Esophagus mucosa (tissue), 1 donor: ENCODE data around the gene PTPRO. TPM values are rescaled to one million over a fixed set of nuclear protein-coding genes. Genes with fewer than 3 reads are reported as not detected.

Experiments
- ATAC-seq: fragments of 200-7000 bp; cut with Tn5 transposase; one replicate; pipeline ENCODE4 v1.9.1; 2020
- total RNA-seq: library from RNA; stranded (reverse); gene quantifications from one replicate; pipeline ENCODE4 v1.2.4, GENCODE V29; 2023
- donor health status: DM: yes; HTN: yes; CAD: no.

PTPRO gene
- total RNA-seq, 1 donor from 2014 or later: 0.08 TPM

GRCh38 chr12:15561396-15561795, 239.1 kb downstream of the PTPRO start:
- no peak for ATAC-seq

GRCh38 chr12:15562263-15562662, 240.0 kb downstream of the PTPRO start:
- no peak for ATAC-seq

GRCh38 chr12:15563663-15564062, 241.4 kb downstream of the PTPRO start:
- peak; percentile 48 for ATAC-seq

- ATAC-seq: no peak
Measured at GRCh38 chr12:15574353-15574752, 252.0 kb downstream of the PTPRO start.

- no peak for ATAC-seq
Measured at GRCh38 chr12:15575671-15576541, 253.6 kb downstream of the PTPRO start.

- no peak for ATAC-seq
Measured at GRCh38 chr12:15580431-15580830, 258.1 kb downstream of the PTPRO start.

GRCh38 chr12:15581006-15581405, 258.7 kb downstream of the PTPRO start:
- no peak for ATAC-seq

GRCh38 chr12:15583804-15584203, 261.5 kb downstream of the PTPRO start:
- ATAC-seq: no peak

GRCh38 chr12:15584366-15585041, 262.2 kb downstream of the PTPRO start:
- ATAC-seq: no peak

- ATAC-seq: no peak
Measured at GRCh38 chr12:15589328-15590032, 267.2 kb downstream of the PTPRO start.

GRCh38 chr12:15590180-15590826, 268.0 kb downstream of the PTPRO start:
- peak; percentile 97 for ATAC-seq

GRCh38 chr12:15591811-15592210, 269.5 kb downstream of the PTPRO start:
- ATAC-seq: no peak

- ATAC-seq: no peak
Measured at GRCh38 chr12:15592934-15593333, 270.6 kb downstream of the PTPRO start.

- ATAC-seq: no peak
Measured at GRCh38 chr12:15596174-15596573, 273.9 kb downstream of the PTPRO start.

GRCh38 chr12:15597125-15597830, 275.0 kb downstream of the PTPRO start:
- no peak for ATAC-seq

GRCh38 chr12:15599266-15600037, 277.1 kb downstream of the PTPRO start:
- no peak for ATAC-seq

- no peak for ATAC-seq
Measured at GRCh38 chr12:15600223-15600935, 278.1 kb downstream of the PTPRO start.

- peak; percentile 95 for ATAC-seq
Measured at GRCh38 chr12:15601210-15601800, 279.0 kb downstream of the PTPRO start.

GRCh38 chr12:15602051-15602672, 279.9 kb downstream of the PTPRO start:
- no peak for ATAC-seq
